ENCODE data around the gene GASK1B.

Gene GASK1B

DNA sequence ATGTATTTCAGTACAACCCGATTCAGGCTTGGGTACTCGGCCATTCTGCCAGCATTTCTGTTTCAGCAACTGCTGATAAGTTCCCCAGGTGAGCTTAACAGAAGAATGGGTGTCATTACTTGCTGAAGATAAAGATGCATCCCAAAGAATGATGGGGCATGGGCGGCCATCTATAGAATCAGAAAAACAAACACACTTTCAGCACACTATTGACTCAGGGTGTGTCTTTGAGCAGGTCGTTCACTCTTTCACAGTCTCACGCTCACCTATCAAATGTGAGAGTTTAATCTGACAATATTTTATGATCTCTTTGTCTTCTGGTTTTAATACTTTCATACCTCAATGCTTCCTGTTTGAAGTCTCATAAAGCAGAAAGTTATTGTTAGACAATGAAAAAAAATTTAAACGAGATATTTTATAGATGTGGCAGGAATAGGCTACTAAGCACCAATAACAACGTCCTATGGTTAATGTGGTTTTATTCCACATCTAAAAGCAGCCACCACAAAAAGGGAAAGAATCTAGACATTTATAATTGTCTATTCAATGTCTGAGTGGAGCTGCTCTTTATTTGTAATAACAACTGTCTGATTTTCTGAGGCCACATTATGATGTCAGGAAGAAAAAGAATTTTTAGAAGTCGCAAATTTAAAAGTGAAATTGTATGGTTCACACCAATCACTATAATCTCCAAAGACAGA is 17.0 kb downstream of the GASK1B start:
- in situ Hi-C loops (cut with HindIII; ENCODE audit: low sequenced_read_pairs), result loop anchor here (5.0 to 10.0 kb wide), 2 partner anchors 34 to 161 kb away; no protein-coding TSS in a partner anchor

DNA sequence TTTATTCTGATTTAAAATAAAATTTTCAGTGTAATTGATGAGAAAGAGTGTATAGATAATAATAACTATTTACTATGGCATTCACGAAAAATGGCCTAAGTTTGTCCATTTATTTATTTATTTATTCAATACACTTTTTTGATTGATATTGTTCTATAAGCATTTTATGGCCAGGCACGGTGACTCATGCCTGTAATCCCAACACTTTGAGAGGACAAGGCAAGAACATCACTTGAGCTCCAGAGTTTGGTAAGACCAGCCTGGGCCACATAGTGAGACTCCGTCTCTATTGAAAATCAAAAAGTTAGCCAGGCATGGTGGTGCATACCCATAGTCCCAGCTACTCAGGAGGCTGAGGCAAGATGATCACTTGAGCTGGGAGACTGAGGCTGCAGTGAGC is 25.7 kb downstream of the GASK1B start:
- in situ Hi-C loops (cut with HindIII; ENCODE audit: low sequenced_read_pairs), result no loop called here

DNA sequence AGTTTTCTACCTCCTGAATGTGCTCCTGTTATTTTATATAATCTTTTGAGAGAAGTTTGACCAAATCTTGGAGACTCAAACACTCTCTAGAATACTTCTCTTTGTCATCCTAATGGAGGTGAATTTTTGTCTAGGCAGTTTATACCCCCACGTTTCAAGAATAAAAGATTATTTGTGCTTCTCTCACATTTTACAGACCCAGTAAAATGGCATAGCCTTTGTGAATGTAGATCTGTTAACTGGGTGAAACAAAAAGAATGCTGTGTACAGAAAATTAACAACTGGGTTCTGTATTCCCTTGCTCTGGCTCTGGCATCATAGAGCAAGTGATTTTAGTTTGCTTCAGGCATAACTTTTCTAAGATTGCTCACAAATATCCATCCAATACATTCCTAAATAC is 26.1 kb downstream of the GASK1B start:
- in situ Hi-C loops (cut with HindIII; ENCODE audit: low sequenced_read_pairs), result no loop called here

DNA sequence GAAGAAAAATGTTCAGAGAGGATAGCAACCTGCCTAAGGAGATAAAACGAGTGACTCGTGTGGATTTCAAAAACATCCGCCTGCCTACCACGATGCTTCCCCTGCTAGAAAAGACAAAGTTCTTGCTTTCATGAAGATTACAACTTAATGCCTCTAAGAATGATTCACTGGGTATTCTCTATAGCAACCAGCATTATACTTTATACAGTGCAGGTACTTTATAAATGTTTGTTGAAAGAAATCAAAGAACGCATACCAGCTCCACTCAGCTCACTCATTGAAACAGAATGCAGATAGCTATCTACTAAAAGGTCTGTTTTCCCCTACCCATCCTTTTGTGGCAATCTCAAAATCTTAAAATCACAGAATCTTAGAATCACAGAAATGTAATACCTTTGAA is 33.7 kb downstream of the GASK1B start:
- in situ Hi-C loops (cut with HindIII; ENCODE audit: low sequenced_read_pairs), result no loop called here

DNA sequence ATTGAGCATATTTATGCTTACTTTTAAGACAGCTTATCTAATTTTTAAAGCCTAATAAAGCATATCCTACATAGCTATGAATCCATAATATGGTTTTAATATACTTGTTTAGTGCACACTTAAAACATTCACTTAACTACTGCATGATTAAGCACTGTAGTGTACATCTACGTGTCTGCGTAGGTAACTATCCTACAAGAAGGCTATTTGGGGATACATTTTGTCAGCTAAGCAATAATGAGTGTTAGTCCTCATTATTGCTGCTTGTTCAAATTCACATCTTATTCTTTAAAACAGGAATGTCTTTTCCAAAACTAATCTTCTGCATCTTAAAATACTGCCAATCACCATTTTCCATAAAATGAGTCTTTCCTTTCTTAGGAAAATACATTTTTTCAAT is 38.6 kb downstream of the GASK1B start:
- in situ Hi-C loops (cut with HindIII; ENCODE audit: low sequenced_read_pairs), result no loop called here

DNA sequence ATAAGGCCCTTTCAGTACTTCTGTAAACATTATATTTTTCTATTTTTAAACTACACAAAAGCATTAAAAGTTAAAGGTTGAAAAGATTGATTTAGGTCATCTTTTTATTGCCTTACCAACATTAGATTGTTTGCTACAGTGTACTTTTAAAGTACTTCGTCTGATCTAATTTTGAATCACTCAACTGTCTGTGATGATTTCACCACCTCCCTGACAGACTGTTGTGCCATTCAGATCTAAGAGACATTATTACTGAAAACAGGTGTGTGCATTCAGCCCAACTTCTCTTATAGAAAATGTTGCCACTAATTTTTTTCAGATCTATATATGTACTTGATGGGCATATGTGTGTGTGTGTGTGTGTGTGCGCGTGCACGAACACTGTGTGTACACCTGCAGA is 39.3 kb downstream of the GASK1B start:
- in situ Hi-C loops (cut with HindIII; ENCODE audit: low sequenced_read_pairs), result no loop called here

DNA sequence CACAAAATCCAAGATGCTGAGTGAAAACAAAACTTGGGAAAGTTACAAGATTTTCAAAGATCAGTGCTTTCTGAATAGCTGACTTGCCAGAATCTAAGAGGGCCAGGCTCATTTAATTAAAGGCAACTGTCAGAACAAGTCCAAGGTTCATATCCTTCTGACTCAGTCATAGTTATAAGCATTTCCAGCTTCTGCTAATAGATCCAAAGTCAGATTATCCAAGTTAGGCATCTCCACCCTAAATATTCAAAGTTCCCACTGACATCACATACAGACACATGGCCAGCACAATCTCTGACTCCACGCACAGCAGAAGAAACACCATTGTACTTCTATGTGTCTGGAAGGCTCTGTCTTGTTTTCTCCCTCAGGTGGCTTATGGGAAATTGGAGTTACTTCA is 41.8 kb downstream of the GASK1B start:
- in situ Hi-C loops (cut with HindIII; ENCODE audit: low sequenced_read_pairs), result no loop called here

DNA sequence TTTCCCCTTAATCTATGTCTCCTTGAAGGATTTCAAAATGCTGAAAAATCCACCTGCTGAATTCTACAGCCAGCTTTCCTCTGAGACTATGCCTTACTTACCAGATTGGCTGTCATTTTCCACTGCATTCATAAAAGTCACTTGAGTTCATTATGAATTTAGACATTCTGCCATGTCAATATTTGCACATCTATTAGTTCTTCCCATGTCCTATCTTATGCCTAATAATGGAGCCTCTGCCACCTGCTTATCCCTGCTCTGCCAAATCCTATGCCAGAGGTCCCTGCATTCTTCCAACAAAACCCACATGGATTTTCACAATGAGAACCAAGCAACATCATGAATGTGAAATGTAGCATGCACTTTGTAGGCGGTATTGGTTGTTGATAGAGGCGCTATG is 42.6 kb downstream of the GASK1B start:
- in situ Hi-C loops (cut with HindIII; ENCODE audit: low sequenced_read_pairs), result no loop called here

DNA sequence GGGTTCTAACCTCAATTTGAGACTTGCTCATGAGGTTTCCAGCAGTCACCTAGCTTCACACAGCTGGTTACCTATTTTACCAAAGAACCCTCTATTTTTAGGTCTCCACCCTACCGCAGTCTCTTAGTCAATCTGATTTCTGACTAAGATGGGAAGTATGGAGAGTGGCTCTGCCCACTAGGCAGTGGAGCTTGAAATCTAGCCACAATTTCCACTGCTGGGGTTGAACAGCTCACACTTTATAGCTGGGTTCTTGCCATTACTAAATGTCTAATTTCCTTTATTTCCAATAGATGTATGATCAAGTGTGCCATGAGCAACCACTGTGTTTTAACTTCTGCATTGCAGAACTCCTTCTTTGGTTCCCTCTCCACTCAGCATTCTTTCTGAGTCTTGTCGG is 43.1 kb downstream of the GASK1B start:
- in situ Hi-C loops (cut with HindIII; ENCODE audit: low sequenced_read_pairs), result no loop called here

DNA sequence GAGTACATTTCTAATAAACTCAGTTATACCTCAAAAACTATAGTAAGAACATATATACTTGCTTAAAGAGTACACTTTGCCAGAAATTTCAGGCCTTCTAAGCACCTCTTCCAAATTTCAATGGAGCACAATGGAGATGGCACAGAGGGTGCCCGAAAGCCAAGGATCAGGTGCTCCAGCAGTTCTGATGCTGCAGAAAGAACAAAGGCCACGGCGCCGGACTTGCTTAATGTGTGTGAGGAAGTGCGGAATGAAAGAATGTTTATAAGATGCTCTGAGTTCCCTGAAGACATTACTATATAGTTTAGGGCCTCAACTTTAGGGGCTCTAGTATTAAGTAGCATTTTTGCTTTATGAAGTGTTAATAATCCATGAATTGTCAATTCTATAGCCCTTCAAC is 44.3 kb downstream of the GASK1B start:
- in situ Hi-C loops (cut with HindIII; ENCODE audit: low sequenced_read_pairs), result no loop called here

DNA sequence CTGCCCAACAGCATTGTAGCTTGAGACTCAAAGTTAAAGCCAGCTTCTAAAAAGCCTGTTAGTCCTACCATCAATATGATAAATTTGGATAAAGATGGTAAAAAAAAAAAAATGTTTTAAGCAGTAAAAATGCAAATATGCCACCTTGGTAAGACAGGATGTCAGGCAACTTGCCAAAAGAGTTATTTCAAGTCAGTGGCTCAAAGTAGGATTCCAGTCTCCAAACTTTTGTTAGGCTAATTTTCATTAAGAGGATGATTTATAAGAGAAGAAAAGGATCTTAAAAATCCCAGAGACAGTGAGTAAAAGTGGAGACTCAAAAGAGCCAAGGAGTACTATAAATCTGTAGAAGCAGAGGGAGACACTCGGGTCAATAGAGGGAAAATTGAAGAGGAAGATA is 47.5 kb downstream of the GASK1B start:
- in situ Hi-C loops (cut with HindIII; ENCODE audit: low sequenced_read_pairs), result no loop called here

Data from DLD1 (cell line).